GM21737 (cell line): ENCODE measurements around the gene RMRP.

ENCODE experiments used
- ATAC-seq: cut with Tn5 transposase; IDR thresholded peaks from one replicate; pipeline ENCODE4 v1.9.1; 2021; ENCODE audit warnings: mild to moderate bottlenecking, moderate library complexity; ENCODE audit not compliant: unreplicated experiment

The RMRP gene

DNA sequence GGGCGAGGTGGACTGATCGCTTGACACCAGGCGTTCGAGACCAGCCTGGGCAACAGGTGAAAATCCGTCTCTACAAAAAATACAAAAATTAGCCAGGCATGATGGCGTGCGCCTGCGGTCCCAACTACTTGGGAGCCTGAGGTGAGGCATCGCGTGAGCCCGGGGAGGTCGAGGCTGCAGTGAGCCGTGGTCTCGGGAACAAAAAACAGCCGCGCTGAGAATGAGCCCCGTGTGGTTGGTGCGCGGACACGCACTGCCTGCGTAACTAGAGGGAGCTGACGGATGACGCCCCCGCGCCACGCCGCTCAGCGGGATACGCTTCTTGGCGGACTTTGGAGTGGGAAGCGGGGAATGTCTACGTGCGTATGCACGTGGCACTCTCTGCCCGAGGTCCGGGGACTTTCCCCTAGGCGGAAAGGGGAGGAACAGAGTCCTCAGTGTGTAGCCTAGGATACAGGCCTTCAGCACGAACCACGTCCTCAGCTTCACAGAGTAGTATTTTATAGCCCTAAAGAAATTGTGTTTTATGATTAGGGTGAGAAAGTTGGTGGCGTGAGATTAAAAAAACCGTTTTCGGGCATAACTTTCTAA is at the start of gene RMRP:
TSS of gene RMRP (minus strand) at position 474 of the 591 bp plus-strand sequence.
- ATAC-seq, result peak; percentile 80

DNA sequence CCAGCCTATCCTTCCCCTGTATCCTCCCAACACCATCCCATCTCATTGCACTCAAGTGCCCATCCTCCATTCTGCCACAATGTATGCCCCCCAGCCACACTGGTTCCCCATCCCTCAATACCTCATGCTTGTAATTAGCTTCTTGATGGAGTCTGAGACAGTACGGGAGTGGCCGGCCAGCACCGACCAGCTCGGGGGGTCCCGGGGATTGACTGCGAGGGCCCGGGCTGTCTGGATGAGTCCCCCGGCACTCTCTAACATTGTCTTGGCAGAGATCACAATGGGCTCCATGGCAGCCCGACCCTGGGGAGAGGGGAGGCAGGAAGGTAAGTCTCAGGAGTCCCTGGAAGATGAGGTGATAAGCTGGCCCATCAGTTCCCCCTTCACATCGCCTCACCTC is 49.1 kb upstream of the RMRP start:
- ATAC-seq, result no peak

DNA sequence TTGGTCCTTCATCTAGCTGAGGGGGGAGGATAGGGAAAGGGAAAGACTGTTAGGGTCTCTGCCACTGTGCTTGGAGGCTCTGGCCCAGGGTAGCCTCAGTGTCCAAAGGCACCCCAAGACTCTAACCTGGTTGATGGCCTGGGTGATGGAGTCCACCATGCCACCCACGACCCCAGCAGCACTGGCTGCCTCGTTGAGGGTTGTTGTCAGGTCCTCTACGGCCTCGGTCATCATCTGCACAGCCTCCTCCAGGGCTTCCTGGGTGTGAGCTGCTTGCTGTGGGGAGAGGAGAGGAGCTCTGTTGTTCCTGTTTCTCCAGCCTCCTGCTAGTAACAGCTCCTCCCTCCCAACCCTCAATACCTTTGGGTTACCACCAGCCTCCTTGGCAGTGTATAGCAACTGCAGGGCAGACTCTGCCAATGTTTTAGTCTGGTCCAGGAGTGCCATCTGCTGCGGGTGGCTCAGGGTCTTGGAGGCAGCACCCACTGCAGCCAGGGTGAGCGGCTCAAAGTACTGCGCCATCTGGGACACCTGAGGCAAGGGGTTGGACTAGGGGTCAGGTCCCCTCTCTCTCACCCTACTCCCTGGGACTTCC is 48.1 kb upstream of the RMRP start:
- ATAC-seq, result no peak

GRCh38 chr9:35705372-35705771 is 47.6 kb upstream of the RMRP start:
- ATAC-seq, result no peak

GRCh38 chr9:35703906-35704672 is 46.3 kb upstream of the RMRP start:
- ATAC-seq, result no peak

- ATAC-seq, result no peak
Observed at GRCh38 chr9:35702696-35703095, 44.9 kb upstream of the RMRP start.

- no peak for ATAC-seq
Observed at GRCh38 chr9:35700942-35701341, 43.1 kb upstream of the RMRP start.

DNA sequence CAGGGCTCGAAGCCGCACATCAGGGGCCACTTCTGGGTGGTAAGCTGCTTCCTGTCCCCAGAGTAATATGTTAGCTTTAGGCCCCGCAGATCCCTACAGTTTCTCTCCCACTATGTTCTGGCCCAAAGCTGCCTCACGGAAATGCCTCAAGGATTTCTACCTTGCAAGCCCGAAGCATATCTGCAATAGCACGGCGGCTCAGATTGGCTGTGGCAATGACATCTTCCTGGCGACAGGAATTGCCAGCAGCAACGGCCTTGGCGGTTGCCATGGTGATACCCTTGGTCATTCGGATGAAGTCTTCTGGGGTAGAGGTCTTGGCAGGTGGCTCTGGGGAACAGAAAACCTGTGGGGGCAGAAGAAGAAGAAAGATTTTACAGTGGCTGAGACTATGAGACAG is 42.2 kb upstream of the RMRP start:
- no peak for ATAC-seq

DNA sequence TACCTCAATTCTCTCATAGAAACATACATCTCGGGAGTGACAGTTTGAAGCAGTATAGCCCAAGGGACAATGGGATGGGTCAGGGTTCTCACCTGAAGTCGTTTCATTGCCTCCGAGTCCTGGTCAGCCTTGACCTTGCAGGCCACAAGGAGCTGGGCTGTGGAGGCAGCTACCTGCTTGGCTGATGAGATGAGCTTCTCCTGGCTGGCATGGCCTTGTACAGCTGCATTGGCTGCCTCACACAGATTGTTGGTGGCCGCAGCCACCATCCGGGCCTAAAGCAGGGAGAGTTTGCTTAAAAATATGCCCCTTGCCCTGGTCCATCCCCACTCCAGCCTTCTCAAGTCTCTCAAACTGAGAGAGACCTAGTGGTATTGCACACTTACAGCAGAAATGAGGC is 40.4 kb upstream of the RMRP start:
- ATAC-seq, result no peak

- no peak for ATAC-seq
Observed at GRCh38 chr9:35697486-35697885, 39.7 kb upstream of the RMRP start.

GRCh38 chr9:35696520-35697215 is 38.8 kb upstream of the RMRP start:
- peak; percentile 78 for ATAC-seq

DNA sequence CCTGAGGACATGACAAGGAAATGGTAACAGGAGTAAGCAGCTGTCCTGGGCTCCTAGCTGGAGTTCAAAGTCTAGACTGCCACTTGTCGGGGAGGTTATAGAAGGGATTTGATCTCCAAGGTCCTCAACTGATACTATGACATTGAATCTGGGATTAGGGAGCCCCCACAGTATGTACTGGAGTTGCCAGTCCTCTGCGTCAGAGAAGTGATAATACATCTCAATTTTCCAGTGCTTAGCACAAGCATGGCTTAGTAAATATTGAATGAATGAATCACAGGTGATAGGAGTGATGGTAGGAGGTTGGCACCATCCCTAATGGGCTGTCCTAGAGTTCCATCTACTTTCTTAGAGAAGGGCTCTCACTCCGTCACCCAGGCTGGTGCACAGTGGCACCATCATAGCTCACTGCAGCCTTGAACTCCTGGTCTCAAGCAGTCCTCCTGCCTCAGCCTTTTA is 38.2 kb upstream of the RMRP start:
- no peak for ATAC-seq

DNA sequence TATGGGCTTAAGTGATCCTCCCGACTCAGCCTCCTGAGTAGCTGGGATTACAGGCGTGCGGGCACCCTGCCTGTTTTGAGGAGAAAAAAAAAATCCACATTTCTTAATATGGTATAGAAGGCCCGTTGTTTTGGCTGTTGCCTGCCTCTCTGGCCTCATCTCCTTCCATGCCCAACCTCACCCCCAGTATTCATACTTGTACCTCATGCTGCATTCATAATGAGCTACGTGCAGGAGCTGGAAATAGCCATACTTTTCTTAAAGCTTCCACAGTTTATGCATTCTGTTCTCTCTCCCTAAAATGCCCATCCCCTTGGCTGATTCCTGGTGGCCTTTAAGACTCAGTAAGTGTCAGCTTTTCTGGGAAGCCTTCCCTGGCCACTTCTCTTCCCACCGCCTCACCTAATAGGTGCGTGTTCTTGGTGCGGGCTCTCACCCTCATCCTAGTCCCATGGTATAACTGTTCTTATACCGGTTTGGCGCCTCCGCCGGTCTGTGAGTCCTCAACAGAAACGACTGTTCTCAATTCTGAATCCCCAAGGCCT is 34.0 kb upstream of the RMRP start:
- no peak for ATAC-seq

DNA sequence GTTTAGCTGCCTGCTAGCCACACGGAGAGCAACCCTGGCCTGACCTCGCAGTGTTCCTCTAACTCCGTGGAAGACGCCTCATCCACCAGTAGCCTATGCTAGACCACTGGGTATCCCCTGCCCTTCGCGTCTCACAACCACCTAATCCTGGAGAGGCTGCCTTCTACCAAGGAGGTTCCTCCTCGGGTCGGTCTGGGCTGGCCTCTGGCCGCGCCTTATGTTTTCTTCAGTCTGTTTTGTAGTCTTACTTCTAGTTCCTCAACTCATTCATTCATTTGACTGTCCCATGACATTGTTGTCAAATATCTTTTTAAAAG is 33.5 kb upstream of the RMRP start:
- no peak for ATAC-seq

GRCh38 chr9:35690614-35691333 is 33.0 kb upstream of the RMRP start:
- ATAC-seq, result no peak

- no peak for ATAC-seq
Observed at GRCh38 chr9:35690294-35690613, 32.4 kb upstream of the RMRP start.

- no peak for ATAC-seq
Observed at GRCh38 chr9:35689542-35690293, 31.9 kb upstream of the RMRP start, which contains the start of gene TPM2. TPM2 (minus strand) TSS chr9:35689925; CDS start chr9:35689817, 108 bp downstream.

- no peak for ATAC-seq
Observed at GRCh38 chr9:35688558-35689541, 31.0 kb upstream of the RMRP start.

- no peak for ATAC-seq
Observed at GRCh38 chr9:35687972-35688557, 30.2 kb upstream of the RMRP start.
